AG10803 (cell line): ENCODE results near the gene THAP11.

Experiments used
- DNase-seq: peaks from one replicate; pipeline ENCODE4 v3.0.0; 2010; ENCODE audit warnings: low read depth
- H3K4me3 ChIP-seq: 2 replicates; pipeline ENCODE4 v1.5.1; 2011; ENCODE audit warnings: mild to moderate bottlenecking, low read length, control low read depth
- CTCF ChIP-seq: conservative IDR thresholded peaks from 2 replicates; pipeline ENCODE4 v1.5.1; 2011; ENCODE audit warnings: mild to moderate bottlenecking, low read length, control low read depth, inconsistent platforms

THAP11 gene

GRCh38 chr16:67820608-67821259 is 21.4 kb upstream of the THAP11 start:
- no peak overlapping the region for H3K4me3 ChIP-seq
- DNase-seq: no peak
- no peak for TF ChIP-seq CTCF

- peak; percentile 43 for DNase-seq
- H3K4me3 ChIP-seq: no peak overlapping the region
- TF ChIP-seq CTCF: no peak
Observed at GRCh38 chr16:67822511-67822910, 19.6 kb upstream of the THAP11 start.

GRCh38 chr16:67825119-67825518 is 17.0 kb upstream of the THAP11 start:
- no peak for DNase-seq

GRCh38 chr16:67825906-67826305 is 16.2 kb upstream of the THAP11 start:
- TF ChIP-seq CTCF: no peak
- no peak for DNase-seq
- H3K4me3 ChIP-seq: no peak overlapping the region

More at GRCh38 chr16:67825119-67825518, 17.0 kb upstream of the THAP11 start:
- H3K4me3 ChIP-seq: no peak overlapping the region
- no peak for TF ChIP-seq CTCF

- no peak for TF ChIP-seq CTCF
- no peak for DNase-seq
Observed at GRCh38 chr16:67828651-67829050, 13.5 kb upstream of the THAP11 start.

GRCh38 chr16:67833030-67833414 is 9.1 kb upstream of the THAP11 start:
- TF ChIP-seq CTCF: no peak

More at GRCh38 chr16:67828651-67829050, 13.5 kb upstream of the THAP11 start:
- no peak overlapping the region for H3K4me3 ChIP-seq

GRCh38 chr16:67833415-67834241 is 8.5 kb upstream of the THAP11 start:
- peak; percentile 82 for DNase-seq
- H3K4me3 ChIP-seq: peak overlapping the region; percentile 81
- TF ChIP-seq CTCF: no peak

More at GRCh38 chr16:67833030-67833414, 9.1 kb upstream of the THAP11 start:
- peak; percentile 71 for DNase-seq
- H3K4me3 ChIP-seq: peak overlapping the region; percentile 81
